Uterus (tissue), 4 donors: ENCODE measurements around the gene MANEAL. TPM values are rescaled to one million over a fixed set of nuclear protein-coding genes. Genes with fewer than 3 reads are reported as not detected.

Experiments
- DNase-seq, 2 donors: peaks; one replicate each; pipeline ENCODE4 v3.0.0-alpha.2; 2019 to 2020
- H3K27ac ChIP-seq, 2 donors: fragments of 200-600 bp; sonication (generic); 1 replicate in 1 of 2; 2 replicates in 1 of 2; pipeline ENCODE4 v1.5.1; 2016 to 2018
- H3K27me3 ChIP-seq, 2 donors: fragments of 200-600 bp; sonication (generic); one replicate each; pipeline ENCODE4 v1.5.1; 2018 to 2019; ENCODE audit warnings: control low read depth in 1 of 2
- H3K36me3 ChIP-seq, 2 donors: fragments of 200-600 bp; sonication (generic); one replicate each; pipeline ENCODE4 v1.5.1; 2019; ENCODE audit warnings: control low read depth in 1 of 2
- H3K4me1 ChIP-seq, 2 donors: fragments of 200-600 bp; sonication (generic); one replicate each; pipeline ENCODE4 v1.5.1; 2018 to 2019; ENCODE audit warnings: control low read depth in 1 of 2
- H3K4me3 ChIP-seq, 2 donors: fragments of 200-600 bp; sonication (generic); 1 replicate in 1 of 2; 2 replicates in 1 of 2; pipeline ENCODE4 v1.5.1; 2018 to 2019; ENCODE audit warnings: mild to moderate bottlenecking in 1 of 2
- H3K9me3 ChIP-seq, 2 donors: fragments of 200-600 bp; sonication (generic); one replicate each; pipeline ENCODE4 v1.5.1; 2019; ENCODE audit warnings: control low read depth in 1 of 2
- CTCF ChIP-seq, 4 experiments: fragments of 200-600 bp in 2 of 4; fragments of 450-650 bp in 2 of 4; sonication (generic) in 2 of 4; IDR thresholded peaks; one replicate each; pipeline ENCODE4 v1.5.1; 2016 to 2019; ENCODE audit warnings: antibody characterized with exemption in 4 of 4, mild to moderate bottlenecking in 2 of 4, moderate library complexity in 1 of 4
- POLR2A ChIP-seq, 2 donors: fragments of 450-650 bp; IDR thresholded peaks; one replicate each; pipeline ENCODE4 v1.6.1; 2016; ENCODE audit warnings: antibody characterized with exemption in 2 of 2, mild to moderate bottlenecking in 1 of 2, moderate library complexity in 1 of 2
- intact Hi-C: fragments of 100-400 bp; cut with DNase I; formaldehyde crosslinking; loops from one replicate; pipeline ENCODE4 v1.15.1; 2023; ENCODE audit warnings: low total_unique reads
- total RNA-seq, 4 donors: library from RNA; depleted of rRNA in 3 of 4; stranded (reverse); fragments of >200 nt in 3 of 4; gene quantifications; one replicate each; pipeline versions ENCODE4 v1.1.0 to v1.2.4, GENCODE V29; 2014 to 2023
- donor health status: DM: yes; HTN: yes; CAD: no.

Gene MANEAL
- total RNA-seq, 4 donors from 2014 or later = 1.8 to 2.6 TPM; not detected in 2

DNA sequence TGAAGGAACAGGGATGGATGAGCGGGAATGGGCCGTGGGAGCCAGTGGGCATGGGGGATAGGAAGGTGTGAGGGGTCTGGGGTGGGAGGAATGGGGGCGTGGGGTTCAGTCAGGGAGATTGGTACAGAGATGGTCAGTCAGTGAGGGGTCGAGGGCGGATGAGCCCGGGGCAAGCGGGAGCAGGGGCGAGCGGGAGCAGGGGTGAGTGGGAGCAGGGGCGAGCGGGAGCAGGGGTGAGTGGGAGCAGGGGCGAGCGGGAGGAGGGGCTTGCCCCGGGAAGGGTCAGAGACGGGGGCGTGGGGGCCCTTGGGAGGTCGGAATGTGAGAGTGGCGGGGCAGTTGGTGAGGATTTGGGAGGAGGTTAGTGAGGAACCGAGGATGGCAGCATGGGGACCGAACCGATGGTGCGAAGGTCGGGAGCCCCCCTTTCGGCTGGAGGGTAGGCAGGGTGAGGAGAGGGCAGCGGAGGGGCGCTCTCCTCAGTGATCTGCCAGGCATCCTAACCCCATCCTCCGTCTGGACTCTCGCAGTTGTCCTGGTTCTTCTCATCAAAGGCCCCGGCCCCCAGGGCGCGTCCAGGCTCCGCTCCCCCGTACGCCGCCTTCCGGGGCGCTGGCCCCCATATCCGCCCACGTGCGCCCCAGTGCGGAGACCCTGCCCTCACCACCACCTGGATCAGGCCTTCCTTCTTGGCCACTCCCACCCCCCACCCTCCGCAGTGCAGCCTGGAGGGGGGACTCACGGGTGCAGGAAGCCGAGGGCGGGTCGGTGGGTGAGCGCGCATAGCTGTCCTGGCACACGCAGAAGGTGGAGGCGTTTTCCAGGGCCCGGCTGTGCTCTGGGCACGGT is 40.0 kb upstream of the MANEAL start:
- H3K4me1 ChIP-seq = no peaks in the 10 kb centered on the region
- no peak overlapping the region for H3K27ac ChIP-seq
- no peak overlapping the region for H3K4me3 ChIP-seq
- no peaks in the 10 kb centered on the region for H3K9me3 ChIP-seq
- no peak for TF ChIP-seq CTCF (IDR thresholded peaks at IDR 0.05)
- no peak for TF ChIP-seq POLR2A (IDR thresholded peaks at IDR 0.05)
- peaks cover 0 to 16% of the 10 kb centered on the region in 2 donors for H3K27me3 ChIP-seq
- H3K36me3 ChIP-seq = no peaks in the 10 kb centered on the region
- DNase-seq = no peak
- intact Hi-C loops = no loop called here

DNA sequence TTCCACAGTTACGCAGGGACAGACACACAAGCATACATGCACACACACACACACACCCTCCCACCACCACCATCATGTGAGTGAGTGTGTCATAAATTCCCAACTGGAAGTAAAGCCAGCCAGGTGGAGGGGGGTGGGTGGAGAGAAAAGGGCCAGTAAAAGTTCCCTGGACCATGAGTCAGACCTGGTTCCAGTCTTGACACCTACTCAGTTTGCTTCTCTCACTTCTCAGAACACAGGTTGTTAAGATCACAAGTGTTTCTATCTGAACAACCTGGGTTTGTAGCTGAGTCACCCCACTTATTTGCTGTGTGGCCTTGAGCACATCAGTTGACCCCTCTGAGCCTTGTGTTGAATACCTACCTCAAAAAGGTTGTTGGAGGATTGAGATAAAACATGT is 38.4 kb upstream of the MANEAL start:
- TF ChIP-seq CTCF (IDR thresholded peaks at IDR 0.05) (no peak), POLR2A (IDR thresholded peaks at IDR 0.05) (no peak)
- Histone ChIP-seq H3K27ac (no peak overlapping the region), H3K36me3 (no peaks in the 10 kb centered on the region), H3K4me1 (no peaks in the 10 kb centered on the region), H3K9me3 (no peaks in the 10 kb centered on the region), H3K27me3 (peaks cover 0 to 12% of the 10 kb centered on the region in 2 donors), H3K4me3 (no peak overlapping the region)
- intact Hi-C loops = no loop called here
- DNase-seq = no peak

GRCh38 chr1:37755951-37756560 is 37.6 kb upstream of the MANEAL start:
- intact Hi-C loops = no loop called here
- TF ChIP-seq CTCF (IDR thresholded peaks at IDR 0.05) = no peak
- no peak for TF ChIP-seq POLR2A (IDR thresholded peaks at IDR 0.05)
- no peaks in the 10 kb centered on the region for H3K36me3 ChIP-seq
- H3K27me3 ChIP-seq = peaks cover 0 to 12% of the 10 kb centered on the region in 2 donors
- H3K4me3 ChIP-seq = no peak overlapping the region
- H3K4me1 ChIP-seq = no peaks in the 10 kb centered on the region
- no peaks in the 10 kb centered on the region for H3K9me3 ChIP-seq
- H3K27ac ChIP-seq = no peak overlapping the region
- no peak for DNase-seq

- Histone ChIP-seq H3K4me3 (no peak overlapping the region), H3K36me3 (no peaks in the 10 kb centered on the region), H3K9me3 (no peaks in the 10 kb centered on the region), H3K27me3 (peaks cover under 1 to 9% of the 10 kb centered on the region in 2 donors), H3K27ac (no peak overlapping the region), H3K4me1 (no peaks in the 10 kb centered on the region)
- no peak for DNase-seq
- intact Hi-C loops = no loop called here
- no peak for TF ChIP-seq POLR2A (IDR thresholded peaks at IDR 0.05)
- TF ChIP-seq CTCF (IDR thresholded peaks at IDR 0.05) = no peak
These were observed 34.2 kb upstream of the MANEAL start for GRCh38 chr1:37759451-37759850.

DNA sequence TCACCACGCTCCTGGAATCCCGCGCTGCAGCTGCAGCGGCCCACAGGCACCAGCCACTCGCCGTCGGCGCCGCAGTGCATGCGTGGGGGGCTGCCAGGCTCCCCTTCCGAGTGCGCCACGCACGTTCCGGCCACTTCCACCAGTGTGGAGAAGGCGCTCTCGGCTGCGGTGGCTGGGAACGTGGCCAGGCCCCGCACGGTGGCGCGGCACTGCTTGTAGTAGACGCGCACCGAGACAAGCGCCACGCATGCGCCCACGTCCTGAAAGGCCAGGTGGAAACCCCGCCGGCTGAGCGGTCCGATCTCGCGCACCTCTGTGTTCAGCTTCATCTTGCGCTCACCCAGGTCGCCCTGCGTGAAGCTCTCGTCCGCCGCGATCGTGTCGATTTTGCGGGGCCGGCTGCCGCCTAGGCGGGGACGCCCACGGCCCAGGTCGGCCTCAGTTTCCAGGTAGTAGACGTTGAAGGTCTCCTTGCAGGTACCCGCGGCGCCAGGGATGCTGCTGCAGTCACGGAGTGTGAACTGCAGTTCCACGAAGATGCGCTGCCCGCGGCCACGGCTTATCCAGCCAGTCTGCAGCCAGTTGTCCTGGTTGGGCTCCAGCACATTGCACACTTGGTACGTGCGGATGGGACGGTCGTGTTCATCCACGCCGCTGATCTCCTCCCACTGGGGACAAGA is 32.1 kb upstream of the MANEAL start:
- no peak overlapping the region for H3K4me3 ChIP-seq
- peaks cover 6 to 19% of the 10 kb centered on the region in 2 donors for H3K27me3 ChIP-seq

More for the DNA sequence above, 32.1 kb upstream of the MANEAL start:
- Histone ChIP-seq H3K27ac (no peak overlapping the region), H3K36me3 (no peaks in the 10 kb centered on the region), H3K9me3 (no peaks in the 10 kb centered on the region), H3K4me1 (no peaks in the 10 kb centered on the region)
- DNase-seq = no peak
- no peak for TF ChIP-seq POLR2A (IDR thresholded peaks at IDR 0.05)
- TF ChIP-seq CTCF (IDR thresholded peaks at IDR 0.05) = no peak
- intact Hi-C loops = no loop called here
